ENCODE data around the gene STXBP1.

- TF ChIP-seq, protein P1, sequence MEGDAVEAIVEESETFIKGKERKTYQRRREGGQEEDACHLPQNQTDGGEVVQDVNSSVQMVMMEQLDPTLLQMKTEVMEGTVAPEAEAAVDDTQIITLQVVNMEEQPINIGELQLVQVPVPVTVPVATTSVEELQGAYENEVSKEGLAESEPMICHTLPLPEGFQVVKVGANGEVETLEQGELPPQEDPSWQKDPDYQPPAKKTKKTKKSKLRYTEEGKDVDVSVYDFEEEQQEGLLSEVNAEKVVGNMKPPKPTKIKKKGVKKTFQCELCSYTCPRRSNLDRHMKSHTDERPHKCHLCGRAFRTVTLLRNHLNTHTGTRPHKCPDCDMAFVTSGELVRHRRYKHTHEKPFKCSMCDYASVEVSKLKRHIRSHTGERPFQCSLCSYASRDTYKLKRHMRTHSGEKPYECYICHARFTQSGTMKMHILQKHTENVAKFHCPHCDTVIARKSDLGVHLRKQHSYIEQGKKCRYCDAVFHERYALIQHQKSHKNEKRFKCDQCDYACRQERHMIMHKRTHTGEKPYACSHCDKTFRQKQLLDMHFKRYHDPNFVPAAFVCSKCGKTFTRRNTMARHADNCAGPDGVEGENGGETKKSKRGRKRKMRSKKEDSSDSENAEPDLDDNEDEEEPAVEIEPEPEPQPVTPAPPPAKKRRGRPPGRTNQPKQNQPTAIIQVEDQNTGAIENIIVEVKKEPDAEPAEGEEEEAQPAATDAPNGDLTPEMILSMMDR (IDR thresholded peaks at IDR 0.05), result no peak
- TF ChIP-seq POLR2A (IDR thresholded peaks at IDR 0.05), result no peak
Measured at GRCh38 chr9:127689329-127690000, 77.4 kb downstream of the STXBP1 start.
